Measurements from ENCODE around the gene DPYSL5. TPM values are rescaled to one million over a fixed set of nuclear protein-coding genes. Genes with fewer than 3 reads are reported as not detected.

The DPYSL5 gene
- total and polyA plus RNA-seq, 12 donors = 0.34 to 1.6 (median 0.82) TPM; not detected in 4

- no peaks in the 10 kb centered on the region for H3K36me3 ChIP-seq (replicated peaks in 1 of 2)
- no peak for DNase-seq
- no peak for TF ChIP-seq CTCF (IDR thresholded peaks at IDR 0.05)
- no peak for TF ChIP-seq POLR2A (IDR thresholded peaks at IDR 0.05)
- no peak overlapping the region for H3K4me3 ChIP-seq
- intact Hi-C loops (cut with DNase I) = no loop called here
- H3K9me3 ChIP-seq (replicated peaks in 1 of 3) = no peaks in the 10 kb centered on the region
- no peak overlapping the region for H3K27ac ChIP-seq
- H3K4me1 ChIP-seq (replicated peaks in 1 of 2) = no peaks in the 10 kb centered on the region
- WGBS, 4 donors = 65 to 80% (median 76%) methylated on average over 9 to 10 of the region's 10 CpGs
- peaks cover 10% of the 10 kb centered on the region for H3K27me3 ChIP-seq
Measured at GRCh38 chr2:26938399-26939118, 90.6 kb downstream of the DPYSL5 start.

GRCh38 chr2:26940001-26940400 is 92.1 kb downstream of the DPYSL5 start:
- Histone ChIP-seq H3K4me3 (no peak overlapping the region), H3K27me3 (peaks cover 10% of the 10 kb centered on the region), H3K9me3 (replicated peaks in 1 of 3) (no peaks in the 10 kb centered on the region), H3K4me1 (replicated peaks in 1 of 2) (no peaks in the 10 kb centered on the region), H3K27ac (no peak overlapping the region), H3K36me3 (replicated peaks in 1 of 2) (no peaks in the 10 kb centered on the region)
- WGBS, 4 donors = 90 to 93% (median 92%) methylated on average over 9 of the region's 9 CpGs
- no peak for DNase-seq
- intact Hi-C loops (cut with DNase I) = no loop called here
- no peak for TF ChIP-seq CTCF (IDR thresholded peaks at IDR 0.05)
- no peak for TF ChIP-seq POLR2A (IDR thresholded peaks at IDR 0.05)

GRCh38 chr2:26941486-26941885 is 93.6 kb downstream of the DPYSL5 start:
- H3K4me3 ChIP-seq = no peak overlapping the region
- H3K27ac ChIP-seq = no peak overlapping the region
- H3K27me3 ChIP-seq = peaks cover 10% of the 10 kb centered on the region
- no peak for DNase-seq
- H3K36me3 ChIP-seq (replicated peaks in 1 of 2) = no peaks in the 10 kb centered on the region
- intact Hi-C loops (cut with DNase I) = no loop called here
- 77 to 100% (median 82%) methylated on average over 3 of the region's 3 CpGs for WGBS, 4 donors
- no peaks in the 10 kb centered on the region for H3K9me3 ChIP-seq (replicated peaks in 1 of 3)
- TF ChIP-seq POLR2A (IDR thresholded peaks at IDR 0.05) (no peak), CTCF (IDR thresholded peaks at IDR 0.05) (no peak)
- H3K4me1 ChIP-seq (replicated peaks in 1 of 2) = no peaks in the 10 kb centered on the region

GRCh38 chr2:26942543-26943295 is 94.8 kb downstream of the DPYSL5 start:
- Histone ChIP-seq H3K36me3 (replicated peaks in 1 of 2) (no peaks in the 10 kb centered on the region), H3K4me1 (replicated peaks in 1 of 2) (no peaks in the 10 kb centered on the region), H3K9me3 (replicated peaks in 1 of 3) (no peaks in the 10 kb centered on the region), H3K4me3 (no peak overlapping the region), H3K27me3 (peaks cover 10% of the 10 kb centered on the region), H3K27ac (no peak overlapping the region)
- WGBS, 4 donors = 19 to 35% (median 29%) methylated on average over 23 to 28 of the region's 28 CpGs
- intact Hi-C loops (cut with DNase I) = loop anchor here (2.0 kb wide), 1 partner anchor 96 kb away; no protein-coding TSS in a partner anchor
- TF ChIP-seq CTCF (IDR thresholded peaks at IDR 0.05) (peak; percentile 52 to 87 (median 74)), POLR2A (IDR thresholded peaks at IDR 0.05) (no peak)
- peak; percentile 50 to 89 (median 73) for DNase-seq

All from adrenal gland (tissue), 12 donors.